Measurements from ENCODE around the gene ZC3H4. TPM values are rescaled to one million over a fixed set of nuclear protein-coding genes. Genes with fewer than 3 reads are reported as not detected.

ZC3H4 gene
- total and polyA plus RNA-seq, 9 of the 15 experiments (the other 6 are each of a cell fraction or from before 2014, with no cell fraction given), result 2.2 to 75.6 (median 18.3) TPM

DNA sequence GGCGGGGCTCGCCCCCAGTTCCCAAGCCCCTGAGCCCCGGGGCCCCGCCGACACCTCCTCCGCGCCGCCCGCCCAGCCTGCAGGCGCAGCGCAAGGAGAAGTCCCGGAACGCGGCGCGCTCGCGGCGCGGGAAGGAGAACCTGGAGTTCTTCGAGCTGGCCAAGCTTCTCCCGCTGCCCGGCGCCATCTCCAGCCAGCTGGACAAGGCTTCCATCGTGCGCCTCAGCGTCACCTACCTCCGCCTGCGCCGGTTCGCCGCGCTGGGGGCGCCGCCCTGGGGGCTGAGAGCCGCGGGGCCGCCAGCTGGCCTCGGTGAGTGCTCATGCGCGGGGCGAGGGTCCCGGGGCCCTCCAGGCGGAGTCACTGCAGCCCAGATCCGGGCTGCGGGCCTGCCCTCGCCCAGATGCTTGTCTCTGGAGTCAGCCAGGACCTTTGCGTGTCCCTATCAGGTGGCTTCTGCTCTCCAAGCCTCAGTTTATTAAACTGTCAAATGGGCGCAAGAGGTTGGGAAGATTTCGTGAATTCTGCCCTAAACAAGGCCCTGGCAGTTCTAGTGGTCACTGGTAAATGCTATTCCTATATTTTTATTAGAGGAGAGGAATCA, 91.9 kb downstream of the ZC3H4 start (continued):
- TF ChIP-seq ZBTB1 (CRISPR knock-in tag; IDR thresholded peaks at IDR 0.05; ENCODE audit: borderline replicate concordance, low read depth) (no peak), ZNF224 (CRISPR knock-in tag; IDR thresholded peaks at IDR 0.05) (no peak), MXI1 (IDR thresholded peaks at IDR 0.05; ENCODE audit: low read depth, low read length) (no peak), BRD9 (IDR thresholded peaks at IDR 0.05; ENCODE audit: low read depth, partially characterized antibody) (no peak), ZNF316 (IDR thresholded peaks at IDR 0.05) (no peak), SMARCA5 (IDR thresholded peaks at IDR 0.05) (no peak), KLF13 (tag; IDR thresholded peaks at IDR 0.05; ENCODE audit: borderline replicate concordance, low read depth) (no peak), ZNF3 (CRISPR knock-in tag; IDR thresholded peaks at IDR 0.05) (no peak), RBM22 (IDR thresholded peaks at IDR 0.05; ENCODE audit: low read depth, low read length, poor library complexity, severe bottlenecking) (no peak), CBX3 (IDR thresholded peaks at IDR 0.05; ENCODE audit: borderline replicate concordance in 1 of 2, low read length in 2 of 2) (0 out of 3 replicates have a peak, but pooled peaks of 1 of the 2 experiments have one; percentile 13)
- TF ChIP-seq, protein P1, sequence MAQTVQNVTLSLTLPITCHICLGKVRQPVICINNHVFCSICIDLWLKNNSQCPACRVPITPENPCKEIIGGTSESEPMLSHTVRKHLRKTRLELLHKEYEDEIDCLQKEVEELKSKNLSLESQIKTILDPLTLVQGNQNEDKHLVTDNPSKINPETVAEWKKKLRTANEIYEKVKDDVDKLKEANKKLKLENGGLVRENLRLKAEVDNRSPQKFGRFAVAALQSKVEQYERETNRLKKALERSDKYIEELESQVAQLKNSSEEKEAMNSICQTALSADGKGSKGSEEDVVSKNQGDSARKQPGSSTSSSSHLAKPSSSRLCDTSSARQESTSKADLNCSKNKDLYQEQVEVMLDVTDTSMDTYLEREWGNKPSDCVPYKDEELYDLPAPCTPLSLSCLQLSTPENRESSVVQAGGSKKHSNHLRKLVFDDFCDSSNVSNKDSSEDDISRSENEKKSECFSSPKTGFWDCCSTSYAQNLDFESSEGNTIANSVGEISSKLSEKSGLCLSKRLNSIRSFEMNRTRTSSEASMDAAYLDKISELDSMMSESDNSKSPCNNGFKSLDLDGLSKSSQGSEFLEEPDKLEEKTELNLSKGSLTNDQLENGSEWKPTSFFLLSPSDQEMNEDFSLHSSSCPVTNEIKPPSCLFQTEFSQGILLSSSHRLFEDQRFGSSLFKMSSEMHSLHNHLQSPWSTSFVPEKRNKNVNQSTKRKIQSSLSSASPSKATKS (CRISPR knock-in tag; IDR thresholded peaks at IDR 0.05), result no peak
- TF ChIP-seq, protein P2, sequence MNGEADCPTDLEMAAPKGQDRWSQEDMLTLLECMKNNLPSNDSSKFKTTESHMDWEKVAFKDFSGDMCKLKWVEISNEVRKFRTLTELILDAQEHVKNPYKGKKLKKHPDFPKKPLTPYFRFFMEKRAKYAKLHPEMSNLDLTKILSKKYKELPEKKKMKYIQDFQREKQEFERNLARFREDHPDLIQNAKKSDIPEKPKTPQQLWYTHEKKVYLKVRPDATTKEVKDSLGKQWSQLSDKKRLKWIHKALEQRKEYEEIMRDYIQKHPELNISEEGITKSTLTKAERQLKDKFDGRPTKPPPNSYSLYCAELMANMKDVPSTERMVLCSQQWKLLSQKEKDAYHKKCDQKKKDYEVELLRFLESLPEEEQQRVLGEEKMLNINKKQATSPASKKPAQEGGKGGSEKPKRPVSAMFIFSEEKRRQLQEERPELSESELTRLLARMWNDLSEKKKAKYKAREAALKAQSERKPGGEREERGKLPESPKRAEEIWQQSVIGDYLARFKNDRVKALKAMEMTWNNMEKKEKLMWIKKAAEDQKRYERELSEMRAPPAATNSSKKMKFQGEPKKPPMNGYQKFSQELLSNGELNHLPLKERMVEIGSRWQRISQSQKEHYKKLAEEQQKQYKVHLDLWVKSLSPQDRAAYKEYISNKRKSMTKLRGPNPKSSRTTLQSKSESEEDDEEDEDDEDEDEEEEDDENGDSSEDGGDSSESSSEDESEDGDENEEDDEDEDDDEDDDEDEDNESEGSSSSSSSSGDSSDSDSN (IDR thresholded peaks at IDR 0.05; ENCODE audit: borderline replicate concordance in 1 of 2, low read depth in 2 of 2, low read length in 2 of 2), result 0 out of 4 replicates have a peak, but pooled peaks of 1 of the 2 experiments have one; percentile 49
- TF ChIP-seq, protein P3, sequence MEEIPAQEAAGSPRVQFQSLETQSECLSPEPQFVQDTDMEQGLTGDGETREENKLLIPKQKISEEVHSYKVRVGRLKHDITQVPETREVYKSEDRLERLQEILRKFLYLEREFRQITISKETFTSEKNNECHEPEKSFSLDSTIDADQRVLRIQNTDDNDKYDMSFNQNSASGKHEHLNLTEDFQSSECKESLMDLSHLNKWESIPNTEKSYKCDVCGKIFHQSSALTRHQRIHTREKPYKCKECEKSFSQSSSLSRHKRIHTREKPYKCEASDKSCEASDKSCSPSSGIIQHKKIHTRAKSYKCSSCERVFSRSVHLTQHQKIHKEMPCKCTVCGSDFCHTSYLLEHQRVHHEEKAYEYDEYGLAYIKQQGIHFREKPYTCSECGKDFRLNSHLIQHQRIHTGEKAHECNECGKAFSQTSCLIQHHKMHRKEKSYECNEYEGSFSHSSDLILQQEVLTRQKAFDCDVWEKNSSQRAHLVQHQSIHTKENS (CRISPR knock-in tag; IDR thresholded peaks at IDR 0.05), result no peak
- TF ChIP-seq, protein P4, sequence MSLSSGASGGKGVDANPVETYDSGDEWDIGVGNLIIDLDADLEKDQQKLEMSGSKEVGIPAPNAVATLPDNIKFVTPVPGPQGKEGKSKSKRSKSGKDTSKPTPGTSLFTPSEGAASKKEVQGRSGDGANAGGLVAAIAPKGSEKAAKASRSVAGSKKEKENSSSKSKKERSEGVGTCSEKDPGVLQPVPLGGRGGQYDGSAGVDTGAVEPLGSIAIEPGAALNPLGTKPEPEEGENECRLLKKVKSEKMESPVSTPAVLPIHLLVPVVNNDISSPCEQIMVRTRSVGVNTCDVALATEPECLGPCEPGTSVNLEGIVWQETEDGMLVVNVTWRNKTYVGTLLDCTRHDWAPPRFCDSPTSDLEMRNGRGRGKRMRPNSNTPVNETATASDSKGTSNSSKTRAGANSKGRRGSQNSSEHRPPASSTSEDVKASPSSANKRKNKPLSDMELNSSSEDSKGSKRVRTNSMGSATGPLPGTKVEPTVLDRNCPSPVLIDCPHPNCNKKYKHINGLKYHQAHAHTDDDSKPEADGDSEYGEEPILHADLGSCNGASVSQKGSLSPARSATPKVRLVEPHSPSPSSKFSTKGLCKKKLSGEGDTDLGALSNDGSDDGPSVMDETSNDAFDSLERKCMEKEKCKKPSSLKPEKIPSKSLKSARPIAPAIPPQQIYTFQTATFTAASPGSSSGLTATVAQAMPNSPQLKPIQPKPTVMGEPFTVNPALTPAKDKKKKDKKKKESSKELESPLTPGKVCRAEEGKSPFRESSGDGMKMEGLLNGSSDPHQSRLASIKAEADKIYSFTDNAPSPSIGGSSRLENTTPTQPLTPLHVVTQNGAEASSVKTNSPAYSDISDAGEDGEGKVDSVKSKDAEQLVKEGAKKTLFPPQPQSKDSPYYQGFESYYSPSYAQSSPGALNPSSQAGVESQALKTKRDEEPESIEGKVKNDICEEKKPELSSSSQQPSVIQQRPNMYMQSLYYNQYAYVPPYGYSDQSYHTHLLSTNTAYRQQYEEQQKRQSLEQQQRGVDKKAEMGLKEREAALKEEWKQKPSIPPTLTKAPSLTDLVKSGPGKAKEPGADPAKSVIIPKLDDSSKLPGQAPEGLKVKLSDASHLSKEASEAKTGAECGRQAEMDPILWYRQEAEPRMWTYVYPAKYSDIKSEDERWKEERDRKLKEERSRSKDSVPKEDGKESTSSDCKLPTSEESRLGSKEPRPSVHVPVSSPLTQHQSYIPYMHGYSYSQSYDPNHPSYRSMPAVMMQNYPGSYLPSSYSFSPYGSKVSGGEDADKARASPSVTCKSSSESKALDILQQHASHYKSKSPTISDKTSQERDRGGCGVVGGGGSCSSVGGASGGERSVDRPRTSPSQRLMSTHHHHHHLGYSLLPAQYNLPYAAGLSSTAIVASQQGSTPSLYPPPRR (CRISPR knock-in tag; IDR thresholded peaks at IDR 0.05; ENCODE audit: borderline replicate concordance), result no peak
- TF ChIP-seq, protein P5, sequence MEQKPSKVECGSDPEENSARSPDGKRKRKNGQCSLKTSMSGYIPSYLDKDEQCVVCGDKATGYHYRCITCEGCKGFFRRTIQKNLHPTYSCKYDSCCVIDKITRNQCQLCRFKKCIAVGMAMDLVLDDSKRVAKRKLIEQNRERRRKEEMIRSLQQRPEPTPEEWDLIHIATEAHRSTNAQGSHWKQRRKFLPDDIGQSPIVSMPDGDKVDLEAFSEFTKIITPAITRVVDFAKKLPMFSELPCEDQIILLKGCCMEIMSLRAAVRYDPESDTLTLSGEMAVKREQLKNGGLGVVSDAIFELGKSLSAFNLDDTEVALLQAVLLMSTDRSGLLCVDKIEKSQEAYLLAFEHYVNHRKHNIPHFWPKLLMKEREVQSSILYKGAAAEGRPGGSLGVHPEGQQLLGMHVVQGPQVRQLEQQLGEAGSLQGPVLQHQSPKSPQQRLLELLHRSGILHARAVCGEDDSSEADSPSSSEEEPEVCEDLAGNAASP (IDR thresholded peaks at IDR 0.05), result no peak
